HG02798 (cell line): ENCODE measurements around the gene ADAMTS12.

Experiments
- ATAC-seq: cut with Tn5 transposase; IDR thresholded peaks from one replicate; pipeline ENCODE4 v1.9.1; 2021; ENCODE audit warnings: mild to moderate bottlenecking; ENCODE audit not compliant: unreplicated experiment, poor library complexity

ADAMTS12 gene

GRCh38 chr5:33725806-33726205 is 166.0 kb downstream of the ADAMTS12 start:
- ATAC-seq, result no peak

- no peak for ATAC-seq
Observed at GRCh38 chr5:33721491-33722200, 170.1 kb downstream of the ADAMTS12 start.

GRCh38 chr5:33720176-33720575 is 171.6 kb downstream of the ADAMTS12 start:
- no peak for ATAC-seq

DNA sequence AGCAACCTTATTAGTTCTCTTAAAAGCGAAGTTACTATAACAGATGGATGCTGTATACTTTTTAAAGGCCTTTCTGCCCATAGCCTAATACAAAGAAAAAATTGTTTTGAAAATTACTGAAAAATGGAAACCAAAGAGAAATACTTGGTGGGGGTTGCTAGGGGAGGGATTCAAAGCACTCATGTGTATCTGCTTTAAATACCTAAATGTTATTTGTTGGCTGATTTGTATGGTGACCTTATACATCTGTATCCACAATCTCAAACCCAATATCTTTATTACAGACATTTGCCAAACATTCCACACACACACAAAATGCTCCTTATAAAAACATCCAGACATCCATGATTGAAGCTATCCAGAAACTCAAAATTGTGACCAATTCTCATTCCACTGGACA is 172.0 kb downstream of the ADAMTS12 start:
- ATAC-seq, result no peak

- no peak for ATAC-seq
Observed at GRCh38 chr5:33715661-33716060, 176.1 kb downstream of the ADAMTS12 start.

- no peak for ATAC-seq
Observed at GRCh38 chr5:33713136-33713765, 178.5 kb downstream of the ADAMTS12 start.

- no peak for ATAC-seq
Observed at GRCh38 chr5:33712664-33713063, 179.1 kb downstream of the ADAMTS12 start.

DNA sequence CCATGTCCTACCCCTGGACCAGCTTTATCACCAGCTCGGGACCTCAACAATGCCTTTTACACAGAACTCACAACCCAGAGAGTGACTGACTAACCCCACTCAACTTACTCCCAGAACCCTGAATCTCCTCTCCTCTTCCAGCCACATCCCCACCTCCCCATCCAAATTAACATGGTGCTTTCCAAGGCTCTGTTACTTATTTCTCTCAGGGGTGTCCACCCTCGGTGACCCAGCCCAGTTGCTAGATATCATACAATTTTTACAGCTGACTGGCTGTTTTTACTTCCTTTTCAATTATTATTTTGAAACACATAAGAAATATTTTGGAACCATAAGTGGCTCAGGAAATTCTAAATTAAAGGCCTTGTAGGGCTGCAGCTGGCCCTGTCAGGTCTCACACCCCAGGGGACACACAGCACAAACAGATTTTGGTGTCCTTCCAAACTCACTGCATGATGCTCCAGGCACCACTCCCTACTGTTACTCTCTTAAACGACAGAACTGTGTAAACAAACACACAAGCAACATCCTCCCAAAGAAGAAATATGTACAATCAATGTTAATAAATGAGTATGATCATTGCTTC is 180.6 kb downstream of the ADAMTS12 start:
- ATAC-seq, result no peak

DNA sequence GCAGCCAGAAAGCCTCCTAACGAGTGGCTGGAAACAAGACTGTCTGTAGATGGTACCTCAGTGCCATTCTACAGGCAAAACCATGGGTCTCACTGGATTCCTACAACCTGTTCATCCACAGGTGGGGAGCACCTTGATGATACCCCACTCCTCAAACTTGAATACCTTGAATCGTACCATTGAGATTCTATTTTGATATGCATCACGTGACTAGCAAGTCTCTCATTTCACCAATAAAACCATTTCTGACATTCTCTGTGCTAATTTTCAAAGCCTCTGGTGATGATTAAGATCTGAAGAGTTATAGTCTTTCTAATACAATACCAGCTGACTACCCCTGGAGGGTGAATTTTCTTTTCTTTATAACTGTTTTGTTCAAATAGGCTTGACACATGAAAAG is 188.9 kb downstream of the ADAMTS12 start:
- no peak for ATAC-seq

DNA sequence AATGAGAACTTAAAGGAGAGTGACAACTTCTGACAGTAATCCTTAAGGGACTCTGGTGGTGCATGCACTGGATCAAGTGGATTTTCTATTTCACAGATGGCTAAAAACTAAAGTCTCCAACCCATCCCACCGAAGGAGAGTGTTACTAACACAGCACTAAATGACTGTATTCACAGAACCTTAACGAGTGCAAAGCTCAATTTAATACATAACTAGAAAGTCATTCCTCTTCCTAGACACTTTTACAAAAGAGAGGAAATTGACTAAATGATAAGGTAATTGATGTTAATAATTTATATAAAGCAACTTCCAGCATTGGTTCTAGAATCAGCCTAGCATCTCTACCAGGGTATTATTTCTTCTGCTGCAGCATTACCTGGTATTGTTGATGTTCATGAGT is 189.8 kb downstream of the ADAMTS12 start:
- ATAC-seq, result no peak

DNA sequence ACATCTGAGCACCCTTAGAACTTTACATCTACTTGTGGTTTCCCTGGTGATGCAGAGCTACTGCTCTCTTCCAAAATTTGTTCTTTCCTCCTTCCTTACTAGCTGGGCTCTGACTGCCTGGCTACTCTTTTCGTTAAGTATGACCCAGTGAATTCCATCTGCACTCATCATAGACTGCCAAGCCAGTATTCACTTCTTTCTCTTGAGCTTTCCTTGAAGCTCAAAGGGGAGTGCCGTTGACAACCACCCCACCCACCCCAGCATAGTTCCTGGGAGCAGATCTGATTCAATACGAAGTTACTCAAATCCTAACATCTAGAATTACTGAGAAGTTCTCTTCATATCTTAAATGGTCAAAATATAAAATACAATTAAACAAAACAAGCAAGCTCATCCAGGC is 190.5 kb downstream of the ADAMTS12 start:
- ATAC-seq, result no peak

- ATAC-seq, result no peak
Observed at GRCh38 chr5:33696411-33696810, 195.4 kb downstream of the ADAMTS12 start.

- ATAC-seq, result no peak
Observed at GRCh38 chr5:33692980-33693379, 198.8 kb downstream of the ADAMTS12 start.

DNA sequence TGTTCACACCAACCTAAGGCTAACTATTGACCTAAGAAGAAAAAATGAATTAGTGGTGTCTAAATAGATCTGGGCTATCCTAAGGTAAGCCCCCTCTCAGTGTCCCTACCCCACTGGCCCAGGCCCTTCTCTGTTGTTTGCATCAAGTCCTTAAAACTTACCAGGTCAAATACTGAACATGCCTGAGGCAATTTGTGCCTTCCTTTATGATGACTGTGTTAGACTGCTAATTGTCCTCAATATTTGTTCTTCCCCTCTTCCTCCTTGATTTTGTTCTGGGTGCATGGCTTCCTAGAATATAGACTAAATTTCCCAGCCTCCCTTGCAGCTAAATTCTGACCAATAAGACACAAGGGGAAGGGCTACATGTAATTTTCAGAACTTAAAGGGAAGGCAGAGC is 199.9 kb downstream of the ADAMTS12 start:
- no peak for ATAC-seq

GRCh38 chr5:33690374-33691135 is 201.2 kb downstream of the ADAMTS12 start:
- ATAC-seq, result no peak

GRCh38 chr5:33688526-33688925 is 203.3 kb downstream of the ADAMTS12 start:
- ATAC-seq, result no peak

DNA sequence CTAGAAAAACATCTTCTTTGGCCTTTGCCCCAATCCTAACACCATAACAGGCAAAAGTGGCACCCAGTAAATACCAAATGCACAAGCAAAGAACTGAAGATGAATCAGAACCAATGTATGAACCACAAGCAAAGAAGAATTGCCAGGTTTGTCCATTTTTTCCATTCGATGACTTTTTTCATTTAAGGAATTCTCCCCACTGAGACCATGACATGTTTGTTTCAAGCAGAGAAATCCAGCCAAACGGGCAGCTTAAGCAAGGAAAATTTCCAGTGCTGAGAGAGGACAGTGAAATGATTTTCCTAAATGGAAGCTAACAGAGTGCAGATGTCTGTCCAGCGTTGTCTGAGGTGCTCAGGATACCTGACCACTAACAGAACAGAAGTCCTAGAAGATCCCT is 203.7 kb downstream of the ADAMTS12 start:
- ATAC-seq, result no peak

GRCh38 chr5:33685873-33686755 is 205.7 kb downstream of the ADAMTS12 start:
- ATAC-seq, result no peak

DNA sequence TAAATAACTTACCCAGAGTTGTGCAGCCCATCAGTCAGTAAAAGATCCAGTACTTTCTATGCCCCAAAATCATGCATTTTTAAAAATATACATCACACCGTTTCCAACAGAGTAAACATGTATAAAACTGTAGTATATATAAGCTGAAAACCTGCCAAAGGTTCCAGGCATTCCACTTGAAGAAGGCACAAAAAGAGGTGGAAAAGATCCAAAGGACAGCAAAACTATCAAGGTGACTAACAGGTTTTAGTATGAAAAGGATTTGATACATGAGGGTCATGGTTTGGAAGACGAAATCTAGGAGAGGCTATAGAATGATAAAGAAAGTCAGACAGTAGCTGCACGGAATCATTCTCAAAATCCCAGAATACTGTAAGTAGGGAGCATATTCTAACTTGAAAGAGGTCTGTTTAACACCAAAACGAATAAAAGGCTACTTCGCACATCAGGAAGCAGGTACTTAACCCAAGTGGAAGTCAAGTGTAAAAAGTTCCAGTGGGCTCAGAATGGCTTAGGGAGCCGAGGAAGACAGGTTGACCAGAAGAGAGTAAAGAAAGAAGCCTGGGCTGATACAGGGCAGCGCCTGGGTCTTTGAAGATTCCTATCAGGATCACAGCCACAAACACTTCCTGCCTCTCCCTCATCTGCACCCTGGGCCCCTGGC is 207.2 kb downstream of the ADAMTS12 start:
- no peak for ATAC-seq

DNA sequence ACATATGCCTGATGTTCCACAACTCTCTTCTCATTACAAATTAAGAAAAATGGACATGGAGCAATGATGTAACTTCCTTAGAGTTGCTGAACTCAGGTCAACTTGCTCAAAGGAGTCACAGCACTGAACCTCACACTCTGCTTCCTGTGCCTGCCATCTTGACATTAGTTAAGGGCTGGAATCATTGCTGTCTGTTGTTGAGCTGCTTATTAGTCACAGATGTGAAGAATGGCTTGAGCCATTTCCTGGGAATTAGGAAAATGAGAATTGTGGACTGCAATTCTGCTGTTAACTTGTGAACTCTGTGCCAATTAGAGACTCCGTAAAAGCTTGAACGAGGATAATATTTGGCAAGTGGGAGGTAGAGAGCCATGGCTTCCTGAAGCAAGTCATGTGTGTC is 212.0 kb downstream of the ADAMTS12 start:
- no peak for ATAC-seq
